HL-60 (cell line): Measurements from ENCODE around the gene PTPN7.

ENCODE experiments used
- CTCF ChIP-seq: IDR thresholded peaks from one replicate; pipeline ENCODE4 v1.5.1; 2011; ENCODE audit warnings: low read length, control low read depth, inconsistent platforms; ENCODE audit not compliant: insufficient read depth
- REST ChIP-seq: IDR thresholded peaks from 2 replicates; pipeline ENCODE4 v1.6.1; 2012; ENCODE audit warnings: low read depth; ENCODE audit not compliant: insufficient replicate concordance
- SPI1 ChIP-seq: IDR thresholded peaks from 2 replicates; pipeline ENCODE4 v1.6.1; 2012; ENCODE audit warnings: low read depth, mild to moderate bottlenecking, borderline replicate concordance

- TF ChIP-seq SPI1, result no peak
- no peak for TF ChIP-seq REST
- no peak for TF ChIP-seq CTCF
Measured at GRCh38 chr1:202126426-202126825, 34.0 kb downstream of the PTPN7 start.
